GM23338 (cell line): ENCODE results near the gene RPAP2. TPM values are rescaled to one million over a fixed set of nuclear protein-coding genes. Genes with fewer than 3 reads are reported as not detected.

Experiments
- EZH2phosphoT487 ChIP-seq: fragments of 200-600 bp; sonication (generic); IDR thresholded peaks from one replicate; pipeline ENCODE4 v1.8.1; 2018; ENCODE audit warnings: antibody characterized with exemption; ENCODE audit not compliant: unreplicated experiment
- JUNB ChIP-seq: IDR thresholded peaks from one replicate; pipeline ENCODE4 v1.6.1; 2016; ENCODE audit warnings: antibody characterized with exemption; ENCODE audit not compliant: unreplicated experiment
- NANOG ChIP-seq: IDR thresholded peaks from 2 replicates; pipeline ENCODE4 v1.6.1; 2016; ENCODE audit warnings: antibody characterized with exemption, borderline replicate concordance
- ZNF114 ChIP-seq: fragments of 250-450 bp; sonication (Bioruptor Pico); IDR thresholded peaks from 2 replicates; pipeline ENCODE4 v1.5.0; 2020; ENCODE audit warnings: mild to moderate bottlenecking, moderate library complexity
- polyA plus RNA-seq: library from polyadenylated mRNA; unstranded; fragments of >200 nt; fragmentation: Nextera tagmentation; extraction: Ambion mirVana; gene quantifications from 2 replicates; pipeline ENCODE4 v1.2.1, GENCODE V29; 2016
- small RNA-seq: library from RNA; depleted of rRNA; stranded (forward); fragments of <200 nt; gene quantifications from one replicate; pipeline ENCODE3, GENCODE V24; 2014; ENCODE audit warnings: low replicate concordance
- total RNA-seq: library from RNA; depleted of rRNA; stranded (reverse); fragments of >200 nt; shearing (Covaris generic); gene quantifications from 2 replicates; pipeline ENCODE4 v1.2.3, GENCODE V29; 2014; rRNA removed
- TF ChIP-seq, protein P1 (sequence below): IDR thresholded peaks from 2 replicates; pipeline ENCODE4 v1.6.1; 2016; ENCODE audit warnings: antibody characterized with exemption

Gene RPAP2
- total and polyA plus RNA-seq, 2 experiments from 2014 or later: 26.6 to 30.4 TPM

GRCh38 chr1:92447976-92448375 lies 149.1 kb downstream of the RPAP2 start (continued):
- TF ChIP-seq, protein P1, sequence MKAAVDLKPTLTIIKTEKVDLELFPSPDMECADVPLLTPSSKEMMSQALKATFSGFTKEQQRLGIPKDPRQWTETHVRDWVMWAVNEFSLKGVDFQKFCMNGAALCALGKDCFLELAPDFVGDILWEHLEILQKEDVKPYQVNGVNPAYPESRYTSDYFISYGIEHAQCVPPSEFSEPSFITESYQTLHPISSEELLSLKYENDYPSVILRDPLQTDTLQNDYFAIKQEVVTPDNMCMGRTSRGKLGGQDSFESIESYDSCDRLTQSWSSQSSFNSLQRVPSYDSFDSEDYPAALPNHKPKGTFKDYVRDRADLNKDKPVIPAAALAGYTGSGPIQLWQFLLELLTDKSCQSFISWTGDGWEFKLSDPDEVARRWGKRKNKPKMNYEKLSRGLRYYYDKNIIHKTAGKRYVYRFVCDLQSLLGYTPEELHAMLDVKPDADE: no peak
- no peak for TF ChIP-seq EZH2phosphoT487
- no peak for TF ChIP-seq JUNB
- no peak for TF ChIP-seq NANOG
- no peak for TF ChIP-seq ZNF114 (CRISPR knock-in tag)

Small RNA genes within 50 kb of the gene (small RNA-seq; reads per million reads assigned to genes)
- not detected for gene RN7SL824P

Other genes with a start within 250 kb of the RPAP2 start
- gene SETSIP, start 223.6 kb upstream of the RPAP2 start, total RNA-seq: 0.89 and 0.94 TPM in 2 replicates
- 0.68 and 0.92 TPM in 2 replicates for gene SETSIP, start 223.6 kb upstream of the RPAP2 start, polyA plus RNA-seq
- 2.3 and 4.1 TPM in 2 replicates for gene BTBD8, start 218.7 kb upstream of the RPAP2 start, total RNA-seq
- 2.9 and 3.0 TPM in 2 replicates for gene BTBD8, start 218.7 kb upstream of the RPAP2 start, polyA plus RNA-seq
- not detected in 2 replicates for gene C1orf146, start 81.1 kb upstream of the RPAP2 start, total RNA-seq
- not detected in 2 replicates for gene C1orf146, start 81.1 kb upstream of the RPAP2 start, polyA plus RNA-seq
- 30.3 and 36.8 TPM in 2 replicates for gene GLMN, start 72 bp upstream of the RPAP2 start, total RNA-seq
- 39.9 and 49.9 TPM in 2 replicates for gene GLMN, start 72 bp upstream of the RPAP2 start, polyA plus RNA-seq
- gene GFI1, start 187.9 kb downstream of the RPAP2 start, total RNA-seq: 0.21 TPM in 1 of 2 replicates, not detected in the other
- gene GFI1, start 187.9 kb downstream of the RPAP2 start, polyA plus RNA-seq: 0.12 TPM in 1 of 2 replicates, not detected in the other